Stimulated activated CD8-positive, alpha-beta memory T cell treated with anti-CD3 and anti-CD28 coated beads, Interleukin-12 subunit alpha, Interleukin-12 subunit beta, amount 100 ng/mL, for 4 hours (primary cell): Measurements from ENCODE around the gene DTNA.
"Not testable (repeated sequence)": the region's sequence is repeated elsewhere in the genome, so short reads cannot be mapped to it uniquely, and the experiment has no call there.

Source experiments
- DNase-seq: peaks from one replicate; pipeline ENCODE4 v3.0.0-alpha.2; 2020; ENCODE audit warnings: low read depth

The DTNA gene

GRCh38 chr18:34725737-34726136, 15.6 kb downstream of the DTNA start:
- DNase-seq, result not testable (repeated sequence)

- DNase-seq, result no peak
These were observed 16.3 kb downstream of the DTNA start for GRCh38 chr18:34726286-34727004.

GRCh38 chr18:34729264-34729663, 19.2 kb downstream of the DTNA start:
- no peak for DNase-seq

DNA sequence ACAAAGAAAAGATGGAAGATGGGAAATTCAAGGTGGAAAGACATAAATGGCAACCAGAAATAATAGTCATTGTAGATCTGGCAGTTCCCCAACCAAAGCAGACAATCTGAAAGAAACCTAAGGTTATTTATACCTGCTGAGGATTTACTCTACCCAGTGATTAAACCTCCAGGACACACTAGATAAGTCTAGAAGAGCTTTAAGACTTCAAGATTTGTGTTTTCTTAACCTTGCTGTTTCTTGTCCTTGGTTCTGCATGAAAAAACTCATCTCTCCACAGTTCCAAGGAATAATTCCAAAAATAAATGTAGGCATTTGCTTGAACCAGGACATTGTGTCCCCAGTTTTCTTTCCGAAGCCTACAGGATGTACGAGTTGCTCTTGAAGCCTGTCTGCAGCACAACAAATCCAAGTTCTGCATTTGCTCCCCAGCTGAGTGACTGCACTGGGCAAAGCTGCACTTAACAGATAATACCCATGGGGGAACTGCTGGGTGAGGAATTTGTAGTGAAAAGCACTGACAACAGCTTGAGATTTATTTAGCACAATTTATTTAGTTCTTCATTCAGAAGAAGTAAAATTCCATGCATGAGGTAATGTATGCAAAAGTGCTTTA, 19.8 kb downstream of the DTNA start:
- no peak for DNase-seq

DNA sequence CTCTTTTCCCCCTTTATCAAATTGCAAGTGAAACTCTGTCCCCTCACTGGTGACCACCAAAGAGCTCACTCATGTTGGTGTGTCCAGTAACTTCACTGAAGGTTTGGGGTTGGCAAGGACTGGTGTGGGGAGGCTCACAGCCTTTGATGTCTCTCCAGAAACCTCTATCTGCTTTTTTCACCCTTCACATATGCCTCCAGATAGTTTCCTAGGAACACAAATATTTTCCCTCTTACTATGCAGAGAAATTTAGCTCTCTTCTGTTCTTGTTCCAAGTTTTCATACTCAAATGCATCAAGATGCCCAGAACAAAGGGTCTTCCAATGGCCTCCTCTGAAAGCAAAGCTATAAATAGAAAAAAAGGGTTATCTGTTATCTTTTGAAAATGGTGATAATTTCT, 20.7 kb downstream of the DTNA start:
- DNase-seq, result no peak

- DNase-seq, result no peak
These were observed 24.0 kb downstream of the DTNA start for GRCh38 chr18:34734056-34734455.

GRCh38 chr18:34734526-34734925, 24.4 kb downstream of the DTNA start:
- not testable (repeated sequence) for DNase-seq

DNA sequence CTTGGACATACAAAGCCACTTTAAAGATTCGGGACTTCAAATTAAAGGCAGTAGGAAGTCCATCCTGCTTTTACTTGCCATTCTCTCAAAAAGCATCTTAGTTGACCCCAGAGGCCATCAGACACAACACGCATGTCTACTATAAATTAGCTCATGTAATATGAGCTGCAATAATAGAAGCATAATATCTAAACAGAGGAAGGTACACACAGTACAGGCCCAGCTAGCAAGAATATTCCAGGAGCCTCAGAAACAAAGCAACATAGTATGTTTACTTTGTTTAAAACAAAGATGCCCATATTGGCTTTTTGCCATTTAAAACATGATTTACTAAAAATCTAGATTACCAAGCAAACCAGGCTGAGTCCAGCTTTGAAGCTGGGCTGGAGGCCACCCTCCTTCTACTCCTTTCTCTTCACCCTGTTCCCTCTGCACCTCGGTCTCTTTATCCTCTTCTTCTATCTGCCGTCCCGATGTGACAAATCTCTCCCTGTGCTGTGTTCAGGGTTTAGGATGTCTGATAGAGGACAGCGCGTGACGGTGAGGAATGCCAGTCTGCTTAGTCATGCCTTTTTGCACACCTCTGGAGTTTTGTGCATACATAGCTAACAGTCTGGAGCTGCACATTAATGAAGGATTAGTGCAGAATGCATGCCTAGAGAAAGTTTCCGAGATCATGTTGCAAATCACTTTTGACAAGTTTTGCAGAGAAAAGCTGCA, 28.2 kb downstream of the DTNA start:
- DNase-seq, result no peak

- no peak for DNase-seq
These were observed 30.0 kb downstream of the DTNA start for GRCh38 chr18:34740101-34740500.

- no peak for DNase-seq
These were observed 30.6 kb downstream of the DTNA start for GRCh38 chr18:34740724-34741123.

- no peak for DNase-seq
These were observed 31.3 kb downstream of the DTNA start for GRCh38 chr18:34741401-34741800.

DNA sequence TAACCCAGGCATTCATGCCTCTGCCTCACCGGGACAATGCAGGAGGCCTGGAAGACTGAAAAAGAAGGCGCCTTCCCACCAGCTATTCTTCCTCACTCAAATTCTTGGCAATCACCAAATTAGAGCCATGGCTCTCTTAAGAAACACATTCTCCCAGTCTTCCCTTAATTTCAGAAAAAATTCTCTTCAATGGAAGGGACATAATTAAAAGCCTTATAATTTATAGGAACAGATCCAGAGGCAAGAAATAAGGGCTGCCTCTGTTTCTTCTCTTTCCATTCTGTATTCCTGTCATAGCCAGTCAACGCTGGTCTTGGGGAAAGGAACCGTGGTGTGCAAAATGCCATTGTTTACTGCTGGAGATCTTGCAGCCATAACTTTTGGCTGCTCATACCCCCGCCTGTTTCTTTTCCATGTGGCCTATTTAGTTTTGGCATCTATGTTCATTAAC, 32.8 kb downstream of the DTNA start:
- no peak for DNase-seq

GRCh38 chr18:34744569-34744968, 34.5 kb downstream of the DTNA start:
- DNase-seq, result no peak

DNA sequence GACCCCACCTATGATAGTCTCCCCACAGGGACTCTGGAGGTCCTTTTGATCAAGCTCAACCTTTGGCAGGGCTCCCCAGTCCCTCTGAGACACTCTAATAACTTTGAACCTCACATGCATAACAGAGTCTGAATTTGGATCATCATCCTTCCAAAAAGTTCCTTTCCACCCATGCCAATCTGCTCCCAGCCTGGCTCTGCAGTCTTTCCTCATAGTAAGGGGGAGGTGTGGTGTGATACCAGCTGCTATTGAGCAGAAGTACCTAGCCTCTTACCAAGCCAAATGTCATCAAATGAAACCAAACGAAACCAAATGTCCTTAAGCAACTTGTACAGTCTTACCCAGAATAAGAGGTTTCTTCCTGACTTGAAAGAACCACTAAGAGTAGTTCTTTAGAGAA, 36.5 kb downstream of the DTNA start:
- DNase-seq, result no peak

DNA sequence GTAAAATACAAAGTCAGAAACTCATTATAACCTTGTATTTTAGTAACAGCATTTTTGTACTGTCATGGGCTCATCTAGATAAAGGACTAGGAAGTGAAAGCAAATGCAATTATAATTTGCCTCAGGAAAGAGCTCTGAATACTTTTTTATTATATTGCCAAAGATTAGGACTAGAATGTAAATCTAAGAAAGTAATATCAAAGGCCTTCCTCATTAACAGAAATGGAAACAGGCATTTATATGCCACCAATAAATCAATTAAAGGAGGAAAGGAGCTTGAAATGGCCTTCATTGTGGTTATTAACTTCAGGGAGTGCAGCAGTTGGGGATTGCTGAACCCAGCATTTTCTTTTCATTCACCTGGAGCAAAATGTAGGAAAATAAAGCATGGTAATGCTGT, 39.6 kb downstream of the DTNA start:
- DNase-seq, result no peak

- no peak for DNase-seq
These were observed 42.0 kb downstream of the DTNA start for GRCh38 chr18:34752056-34752455.

DNA sequence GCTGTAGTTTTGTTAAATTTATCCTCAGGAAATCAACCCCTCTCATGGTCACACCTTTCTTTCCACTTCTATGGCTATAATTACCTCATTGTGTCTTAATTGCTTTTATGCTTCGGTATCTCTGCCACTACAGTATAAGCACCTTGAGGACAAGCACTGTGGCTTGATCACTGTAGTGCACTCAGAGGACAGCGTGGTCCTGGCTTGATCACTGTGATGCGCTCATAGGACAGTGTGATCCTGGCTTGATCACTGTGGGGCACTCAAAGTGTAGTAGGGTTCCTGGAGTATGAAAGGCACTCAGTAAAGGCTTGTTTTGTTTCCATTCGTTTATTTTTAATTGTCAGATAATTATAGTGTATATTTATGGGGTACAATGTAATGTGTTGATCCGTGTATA, 44.2 kb downstream of the DTNA start:
- DNase-seq, result no peak

- DNase-seq, result no peak
These were observed 47.6 kb downstream of the DTNA start for GRCh38 chr18:34757666-34758065.

- no peak for DNase-seq
These were observed 48.4 kb downstream of the DTNA start for GRCh38 chr18:34758378-34758948.

GRCh38 chr18:34760444-34760843, 50.3 kb downstream of the DTNA start:
- DNase-seq, result no peak

DNA sequence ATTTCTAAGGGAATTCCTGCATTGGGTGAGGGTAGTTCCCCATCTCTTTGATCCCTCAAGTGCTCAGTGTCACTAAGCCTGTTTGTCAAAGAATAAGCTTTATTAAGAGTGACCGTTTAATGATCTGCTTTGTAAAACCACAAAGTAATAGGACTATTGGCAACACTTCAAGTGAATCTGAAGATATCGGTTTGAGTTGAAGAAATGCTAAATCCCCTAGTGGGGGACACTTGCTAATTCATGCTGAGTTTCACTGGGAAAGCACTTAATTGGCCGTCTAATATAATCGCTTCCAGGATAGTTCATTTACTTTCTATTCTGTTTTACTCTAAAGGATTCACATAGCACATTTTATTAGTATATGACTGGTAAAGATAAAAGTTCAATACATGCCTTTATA, 54.4 kb downstream of the DTNA start:
- no peak for DNase-seq

GRCh38 chr18:34767601-34768027, 57.5 kb downstream of the DTNA start:
- DNase-seq, result no peak

DNA sequence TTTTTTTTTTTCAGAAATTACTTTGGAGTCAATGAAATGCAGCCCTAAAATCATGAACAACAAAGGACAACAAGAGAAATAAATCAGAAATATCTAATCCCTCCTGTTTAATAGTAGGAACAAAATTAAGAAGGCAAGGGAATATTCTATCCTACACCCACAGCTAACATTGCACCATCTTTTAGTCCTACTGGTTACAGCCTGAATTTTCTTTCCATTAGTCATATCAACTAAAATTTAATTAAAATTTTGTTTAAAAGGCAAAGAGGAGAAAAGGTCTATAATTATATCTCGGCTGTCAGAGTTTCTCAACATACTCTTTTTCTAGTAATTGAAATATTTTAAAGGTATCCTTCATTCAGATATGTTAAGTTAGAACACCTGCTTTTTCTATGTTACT, 61.9 kb downstream of the DTNA start:
- DNase-seq, result no peak
